Retina (tissue), 1 donor: ENCODE data around the gene LIPT1.
A peak's percentile ranks its signal among the peaks of the same experiment; 100 is the strongest.
"Not testable (repeated sequence)": the region's sequence is repeated elsewhere in the genome, so short reads cannot be mapped to it uniquely, and the experiment has no call there.

Experiments used
- DNase-seq: peaks from one replicate; pipeline ENCODE4 v3.0.0-alpha.2; 2016

Gene LIPT1

DNA sequence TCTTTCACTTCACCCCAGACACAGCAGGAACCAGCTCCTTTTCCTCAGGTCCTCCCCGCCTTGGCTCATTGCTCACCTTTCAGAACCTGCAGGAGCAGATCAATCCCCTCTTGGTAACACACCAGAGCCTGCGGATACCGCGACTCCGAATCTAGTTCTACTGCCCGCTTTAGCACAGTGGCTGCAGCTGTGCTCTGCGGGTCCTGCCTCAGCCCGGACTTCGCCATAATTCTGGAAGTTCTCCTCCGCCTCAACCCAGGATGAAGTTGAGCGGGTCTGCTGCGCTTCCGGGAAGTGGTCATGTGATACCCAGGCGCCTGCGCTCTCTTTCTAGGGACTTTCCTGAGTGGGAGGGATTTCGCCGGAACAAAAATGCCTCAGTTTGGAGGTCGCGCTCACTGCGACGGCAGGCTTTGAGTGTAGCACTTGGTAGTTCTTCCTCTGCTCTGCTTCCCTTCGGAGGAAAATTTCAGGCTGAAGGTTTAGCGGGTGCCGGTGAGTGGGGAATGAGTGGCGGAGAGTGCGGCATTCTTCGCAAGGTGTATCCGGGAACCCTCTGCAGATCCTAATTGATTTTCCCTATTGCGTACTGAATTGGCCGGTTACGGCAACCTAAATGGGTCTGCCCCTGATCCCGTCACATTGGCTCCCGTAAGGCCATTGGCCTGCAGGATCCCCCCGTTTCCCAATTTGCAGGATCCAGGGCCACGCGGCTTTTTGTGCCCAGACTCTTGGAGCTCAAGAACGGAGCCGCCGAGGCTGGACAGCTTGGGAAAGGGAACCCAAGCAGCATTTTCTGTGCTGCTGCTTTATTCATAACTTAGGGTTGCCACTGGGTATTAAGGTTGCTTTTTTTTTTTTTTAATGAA, 26.2 kb downstream of the LIPT1 start, which contains the start of the genes MITD1 and MRPL30:
Gene MITD1, minus strand, starts transcription at position 304 of the 869 bp plus-strand sequence. Its CDS starts 77 bp downstream, at position 227.
Gene MRPL30, plus strand, starts transcription at position 430 of the 869 bp plus-strand sequence. CDS start 5,020 bp downstream, outside the sequence.
- DNase-seq = peak; percentile 94

DNA sequence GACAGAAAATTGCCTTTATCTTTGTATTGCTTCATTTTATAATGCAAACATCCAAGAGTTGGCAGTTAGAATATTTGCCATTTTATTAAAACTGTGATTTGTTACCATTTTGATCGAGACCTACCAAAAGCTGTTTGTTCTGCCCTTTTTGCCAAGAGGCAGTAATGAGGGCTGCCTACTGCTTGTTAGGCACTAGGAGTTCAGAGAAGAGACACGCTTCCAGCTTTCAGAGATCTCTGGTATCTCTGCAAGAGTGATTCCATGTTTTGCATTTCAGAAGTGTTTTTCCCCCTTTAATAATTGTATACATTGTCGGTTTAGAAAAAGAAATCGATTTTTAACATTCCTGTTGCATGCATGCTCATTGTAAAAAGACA, 26.8 kb downstream of the LIPT1 start:
- no peak for DNase-seq

DNA sequence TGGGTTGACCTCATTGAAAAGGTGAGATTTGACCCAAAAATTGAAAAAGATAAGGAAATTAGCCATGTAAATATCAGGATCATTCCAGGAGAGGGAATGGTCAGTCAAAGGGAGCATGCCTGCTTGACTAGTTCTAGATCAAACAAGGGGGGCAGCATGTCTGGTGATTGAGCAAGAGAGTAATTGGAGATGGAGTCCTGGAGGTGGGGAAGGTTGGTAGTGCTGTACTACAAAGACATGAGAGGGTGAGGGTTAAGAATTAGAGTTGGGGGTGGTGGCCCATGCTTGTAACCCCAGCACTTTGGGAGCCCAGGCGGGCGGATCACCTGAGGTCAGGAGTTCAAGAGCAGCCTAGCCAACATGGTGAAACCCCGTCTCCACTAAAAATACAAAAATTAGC, 28.3 kb downstream of the LIPT1 start:
- DNase-seq = no peak

DNA sequence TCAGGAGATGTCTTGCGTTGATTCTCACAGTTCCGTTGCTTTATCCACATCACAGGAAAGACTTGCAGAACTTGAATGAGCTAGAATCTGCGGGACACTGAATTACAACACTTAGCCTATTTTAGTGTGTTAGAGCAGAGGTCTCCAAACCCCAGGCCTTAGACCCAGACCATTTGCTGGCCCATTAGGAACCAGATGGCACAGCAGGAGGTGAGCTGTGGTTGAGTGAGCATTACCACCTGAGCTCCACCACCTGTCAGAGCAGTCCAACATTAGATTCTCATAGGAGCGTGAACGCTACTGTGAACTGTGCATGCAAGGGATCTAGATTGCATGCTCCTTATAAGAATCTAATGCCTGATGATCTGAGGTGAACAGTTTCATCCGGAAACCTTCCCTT, 30.0 kb downstream of the LIPT1 start:
- DNase-seq = no peak

DNA sequence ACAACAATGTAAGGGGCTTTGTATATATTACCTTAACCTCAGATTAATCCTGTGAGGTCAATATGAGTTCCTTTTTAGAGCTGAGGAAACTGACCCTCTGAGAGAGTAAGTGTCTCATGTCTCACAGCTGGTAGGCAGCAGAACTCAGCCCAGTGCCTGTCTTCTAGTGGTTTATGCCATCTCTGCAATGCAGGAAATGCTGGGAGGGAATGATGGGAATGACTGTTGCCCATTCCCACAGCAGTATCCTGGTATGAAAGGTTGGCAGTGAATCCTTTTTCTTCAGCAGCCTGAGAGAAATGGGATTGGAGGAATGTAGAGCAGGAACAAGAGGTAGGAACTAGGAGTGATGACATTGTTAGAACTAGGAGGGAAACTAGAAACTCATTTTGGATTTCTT, 32.2 kb downstream of the LIPT1 start:
- DNase-seq = no peak

DNA sequence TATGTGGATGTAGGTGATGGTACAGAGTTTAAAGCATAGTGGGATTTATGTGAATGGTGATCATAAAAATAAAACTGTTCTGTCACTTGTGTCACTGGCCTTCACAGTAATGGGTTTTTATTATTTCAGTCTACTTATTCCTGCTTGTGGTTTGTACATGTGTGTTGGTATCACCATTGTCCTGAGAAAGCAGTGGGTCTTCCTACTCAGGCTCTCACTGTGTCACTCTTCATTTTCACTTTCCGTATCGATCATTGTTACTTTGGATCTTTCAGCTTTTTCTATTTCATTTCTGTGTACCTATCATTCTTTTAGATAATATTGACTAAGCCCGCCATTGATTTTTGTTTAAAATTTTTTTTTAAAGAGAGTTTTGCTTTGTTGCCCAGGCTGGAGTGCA, 33.6 kb downstream of the LIPT1 start:
- DNase-seq = no peak

DNA sequence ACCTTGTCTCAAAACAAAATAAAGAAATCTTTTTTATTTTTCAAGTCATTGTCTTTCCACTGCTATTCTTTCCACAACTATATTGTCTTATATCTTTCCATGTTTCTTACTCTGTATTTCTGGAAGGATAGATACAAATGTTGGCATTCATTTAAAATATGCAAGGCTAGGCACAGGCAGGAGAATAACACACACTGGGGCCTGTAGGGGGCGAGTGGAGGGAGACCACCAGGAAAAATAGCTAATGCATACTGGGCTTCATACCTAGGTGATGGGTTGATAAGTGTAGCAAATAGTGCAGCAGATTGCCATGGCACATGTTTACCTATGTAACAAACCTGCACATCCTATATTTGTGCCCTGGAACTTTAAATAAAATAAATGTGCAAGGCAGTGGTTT, 35.8 kb downstream of the LIPT1 start:
- no peak for DNase-seq

DNA sequence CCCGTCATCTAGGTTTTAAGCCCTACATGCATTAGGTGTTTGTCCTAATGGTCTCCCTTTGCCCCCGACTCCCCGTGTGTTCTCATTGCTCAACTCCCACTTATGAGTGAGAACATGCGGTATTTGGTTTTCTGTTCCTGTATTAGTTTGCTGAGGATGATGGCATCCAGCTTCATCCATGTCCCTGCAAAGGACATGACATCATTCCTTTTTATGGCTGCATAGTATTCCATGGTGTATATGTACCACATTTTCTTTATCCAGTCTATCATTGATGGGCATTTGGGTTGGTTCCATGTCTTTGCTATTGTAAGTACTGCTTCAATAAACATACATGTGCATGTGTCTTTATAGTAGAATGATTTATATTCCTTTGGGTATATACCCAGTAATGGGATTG, 37.6 kb downstream of the LIPT1 start:
- not testable (repeated sequence) for DNase-seq

DNA sequence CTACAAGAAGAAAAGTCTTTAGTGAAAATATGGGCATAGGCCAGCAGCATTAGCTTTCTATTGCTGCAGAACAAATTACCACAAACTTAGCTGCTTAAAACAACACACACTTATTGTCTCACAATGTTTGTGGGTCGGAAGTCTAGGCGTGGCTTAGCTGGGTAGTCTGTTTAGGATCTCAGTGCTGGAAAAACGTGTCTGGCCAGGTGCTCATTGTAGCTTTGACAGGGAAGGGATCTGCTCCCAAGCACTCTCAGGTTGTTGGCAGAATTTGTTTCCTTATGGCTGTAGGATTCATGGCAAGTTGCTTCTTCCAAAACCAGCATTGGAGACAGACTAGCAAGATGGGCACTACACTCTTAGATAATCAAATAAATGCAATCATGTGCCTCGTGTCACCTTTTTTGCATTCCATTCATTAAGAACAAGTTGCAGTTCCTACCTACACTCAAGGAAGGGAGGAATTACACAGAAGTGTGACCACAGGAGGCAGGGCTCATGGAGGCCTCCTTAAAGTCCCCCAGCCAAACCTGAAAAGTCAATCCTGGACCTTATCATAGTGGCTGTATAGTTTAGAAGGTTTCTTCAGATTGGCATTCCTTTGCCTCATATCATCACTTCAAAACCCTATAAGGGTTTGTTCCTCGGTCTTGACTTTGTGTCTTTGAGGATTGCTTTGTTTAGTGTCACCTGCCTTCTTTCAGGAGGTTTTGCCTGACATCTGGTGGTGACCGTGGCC, 43.5 kb downstream of the LIPT1 start:
- no peak for DNase-seq

DNA sequence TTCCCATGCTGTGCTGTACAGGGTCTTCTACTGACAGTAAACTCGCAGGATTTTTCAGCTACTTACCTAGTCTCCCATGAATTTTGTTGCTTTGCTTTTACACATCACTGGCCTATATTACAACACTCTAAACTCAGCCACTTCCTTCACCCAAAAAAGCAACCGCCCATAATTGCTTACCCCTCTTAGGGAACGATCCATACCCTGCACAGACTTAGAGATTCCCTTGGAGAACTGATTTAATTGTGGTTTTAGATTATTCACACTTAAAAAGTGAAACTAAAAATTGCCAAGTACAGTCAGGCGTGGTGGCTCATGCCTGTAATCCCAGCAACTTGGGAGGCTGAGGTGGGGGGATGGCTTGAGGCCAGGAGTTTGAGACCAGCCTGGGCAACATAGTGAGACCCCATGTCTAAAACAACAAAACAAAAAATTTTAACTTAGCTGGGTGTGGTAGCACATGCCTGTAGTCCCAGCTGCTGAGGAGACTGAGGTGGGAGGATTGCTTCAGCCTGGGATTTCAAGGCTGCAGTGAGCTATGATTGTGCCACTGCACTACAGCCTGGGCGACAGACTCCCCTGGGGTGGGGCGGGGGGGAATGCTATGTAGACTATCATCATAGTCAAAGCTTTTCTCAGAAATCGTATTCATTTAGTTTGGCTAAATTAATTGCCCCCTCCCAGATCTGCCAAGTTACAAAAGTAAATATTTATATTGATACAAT, 45.5 kb downstream of the LIPT1 start:
- no peak for DNase-seq

DNA sequence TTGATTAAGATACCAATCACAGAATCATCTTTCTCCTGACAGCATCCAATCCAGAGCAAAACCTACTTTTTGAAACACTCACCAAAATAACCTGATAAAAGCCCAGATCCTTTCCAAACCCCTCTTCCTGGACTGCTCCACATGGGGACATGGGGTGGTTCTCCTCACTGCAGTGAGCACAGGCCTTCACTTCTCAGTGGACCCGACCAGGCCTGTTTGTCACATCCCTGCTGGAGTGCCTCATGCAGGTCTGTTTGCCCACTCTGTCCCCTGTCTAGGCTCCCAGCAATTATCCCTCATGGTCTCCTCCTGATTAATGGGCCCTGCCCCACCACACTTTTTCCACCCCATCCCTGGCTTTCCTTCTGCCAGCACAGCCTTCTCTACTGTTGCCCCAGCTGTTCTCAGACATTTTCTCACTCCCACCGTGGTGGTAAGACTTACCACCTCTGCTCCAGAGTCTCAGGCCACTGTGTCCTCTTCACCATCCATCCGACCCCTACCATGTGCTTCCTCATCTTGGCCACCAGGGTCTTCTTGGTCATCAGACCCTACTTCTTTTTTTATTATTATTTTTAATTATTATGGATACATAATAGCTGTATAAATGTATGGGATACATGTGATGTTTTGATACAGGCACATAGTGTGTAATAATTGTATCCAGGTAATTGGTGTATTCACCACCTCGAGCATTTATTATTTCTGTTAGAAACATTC, 47.4 kb downstream of the LIPT1 start:
- no peak for DNase-seq

DNA sequence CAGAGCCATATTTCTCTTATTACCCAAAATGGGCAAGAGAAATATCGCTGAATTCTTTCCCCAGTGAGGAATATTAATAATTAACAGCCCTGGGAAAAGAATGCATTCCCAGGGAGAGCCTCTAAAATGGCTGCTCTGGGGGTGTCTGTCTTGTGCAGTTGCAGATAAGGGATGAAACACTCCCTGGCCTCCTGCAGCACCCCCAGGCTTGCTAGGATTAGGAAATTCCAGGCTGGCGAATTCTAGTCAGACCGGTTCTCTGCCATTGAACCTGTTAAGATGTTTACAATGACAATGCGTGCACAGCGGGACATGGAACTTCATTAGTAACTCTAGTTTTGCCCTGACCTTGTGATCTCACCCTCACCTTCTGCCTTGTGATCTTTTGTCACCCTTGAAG, 50.7 kb downstream of the LIPT1 start:
- DNase-seq = no peak
